Brain pericyte (primary cell): ENCODE data around the gene AKR1B1.

Experiments used
- DNase-seq: peaks from one replicate; pipeline ENCODE4 v3.0.0-alpha.2; 2012; ENCODE audit warnings: low read depth, low spot score

Gene AKR1B1

DNA sequence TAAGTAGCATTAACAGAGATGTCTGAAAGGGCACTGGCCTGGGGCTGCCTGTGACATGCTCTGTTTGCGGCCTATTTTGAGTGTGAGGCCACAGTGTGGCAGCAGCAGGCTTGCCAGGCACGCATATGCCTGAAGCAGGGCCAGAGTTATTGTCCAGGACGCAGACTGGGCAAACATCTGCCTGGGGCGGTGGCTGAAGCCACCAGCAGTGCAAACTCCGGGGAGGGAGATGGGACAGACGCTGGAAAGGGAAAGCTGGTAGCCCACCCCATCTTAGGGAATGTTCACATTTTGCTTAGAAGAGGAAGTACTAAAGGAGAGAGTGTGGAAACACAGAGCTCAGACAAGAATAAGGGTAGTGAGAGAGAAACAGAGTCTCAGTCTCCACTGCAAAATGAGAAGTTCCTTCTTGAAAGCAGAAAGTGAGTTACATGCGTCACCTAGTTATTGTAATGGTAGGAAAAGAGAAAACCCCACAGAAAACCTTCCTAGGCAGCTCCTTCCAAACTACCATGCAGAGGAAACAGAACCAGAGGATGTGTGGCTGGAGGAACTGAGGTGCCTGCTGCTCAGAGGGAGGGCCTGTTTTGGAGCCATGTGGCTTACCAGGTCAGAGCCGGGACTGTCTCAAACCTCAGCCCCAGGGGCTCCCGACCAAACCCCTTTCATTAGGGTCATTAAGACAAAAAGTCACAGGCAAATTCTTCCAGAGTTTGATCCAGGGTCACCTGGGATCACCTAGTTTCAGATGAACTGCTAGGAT lies 14.5 kb downstream of the AKR1B1 start:
- no peak for DNase-seq

DNA sequence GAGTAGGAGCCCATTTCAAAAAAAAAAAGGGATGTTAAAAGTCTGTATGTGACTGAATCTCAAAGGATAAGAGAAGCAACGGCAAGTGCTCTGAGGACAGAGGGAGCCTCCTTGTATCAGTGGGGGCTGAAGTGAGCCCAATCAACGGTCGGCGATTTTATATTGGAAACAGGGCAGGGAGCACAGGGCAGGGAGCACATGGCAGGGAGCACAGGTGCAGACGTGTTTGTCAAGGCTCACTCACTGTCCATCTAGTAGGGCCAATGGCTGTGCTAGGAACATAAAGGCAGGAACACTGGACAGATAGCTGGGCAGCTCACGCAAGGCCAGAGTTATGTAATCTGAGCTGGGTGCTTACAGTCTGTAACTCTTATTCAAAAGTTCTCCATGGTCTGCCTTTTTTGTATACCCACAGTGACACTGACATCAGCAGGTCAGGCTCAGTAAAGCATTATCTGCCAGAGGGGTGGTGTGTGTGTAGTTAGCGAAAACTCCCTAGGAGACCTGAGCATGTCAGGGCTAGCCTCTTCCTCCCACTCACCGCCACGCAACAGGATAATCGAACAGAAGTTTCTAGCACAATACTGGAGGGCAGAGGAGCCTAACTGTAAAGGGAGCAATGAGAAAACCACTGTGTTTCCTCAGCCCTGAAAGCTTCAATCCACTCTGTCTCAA lies 15.4 kb downstream of the AKR1B1 start:
- no peak for DNase-seq

DNA sequence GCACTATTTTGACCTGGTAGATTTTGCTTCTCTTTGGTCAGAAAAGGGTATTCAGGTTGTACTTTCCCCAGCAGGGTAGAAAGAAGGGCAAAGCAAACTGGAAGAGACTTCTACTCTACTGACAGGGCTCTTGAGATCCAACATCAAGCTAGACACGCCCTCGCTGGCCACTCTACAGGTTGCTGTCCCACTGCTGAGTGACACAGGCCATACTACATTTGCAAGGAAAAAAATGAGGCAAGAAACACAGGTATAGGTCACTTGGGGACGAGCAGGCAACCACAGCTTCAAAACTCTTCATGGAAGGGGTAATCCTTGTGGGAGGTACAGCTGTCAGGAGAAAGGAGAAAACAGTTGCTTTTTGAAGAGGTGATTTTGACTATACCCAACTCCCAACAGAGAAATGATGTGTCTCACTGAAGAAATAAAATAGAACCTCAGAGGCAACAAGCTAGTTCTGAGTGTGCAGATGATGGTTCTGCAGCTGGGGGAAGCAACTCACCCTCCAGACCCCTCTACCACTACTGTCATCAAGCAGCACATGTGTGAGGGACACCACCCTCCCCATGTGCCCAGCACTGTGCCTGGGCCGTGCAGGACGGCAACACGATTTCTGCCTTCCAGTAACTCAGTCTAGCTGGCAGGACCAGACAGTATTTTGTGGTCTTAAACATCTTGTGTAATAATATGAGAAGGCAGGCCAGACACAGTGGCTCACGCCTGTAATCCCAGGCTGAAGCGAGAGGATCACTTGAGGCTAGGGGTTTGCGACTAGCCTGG lies 16.3 kb downstream of the AKR1B1 start:
- no peak for DNase-seq

DNA sequence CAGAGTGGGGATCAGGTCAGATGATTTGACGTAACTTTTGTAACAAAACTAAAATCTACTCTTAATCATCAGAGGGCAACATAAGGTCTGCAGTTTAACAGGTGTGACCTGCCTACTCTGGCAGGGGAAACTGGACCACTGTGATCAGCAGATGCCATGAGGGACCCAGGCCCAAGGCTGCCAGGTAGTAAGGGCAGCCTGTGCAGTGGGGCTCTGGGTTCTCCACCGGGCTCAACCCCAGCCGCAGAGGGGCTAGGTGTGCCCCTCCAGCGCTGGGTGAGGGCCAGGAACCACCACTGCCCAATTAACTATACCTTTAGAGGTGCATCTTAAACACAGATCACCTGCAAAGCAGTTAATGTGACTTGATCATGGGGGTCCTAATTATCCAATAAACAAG lies 17.6 kb downstream of the AKR1B1 start:
- no peak for DNase-seq

DNA sequence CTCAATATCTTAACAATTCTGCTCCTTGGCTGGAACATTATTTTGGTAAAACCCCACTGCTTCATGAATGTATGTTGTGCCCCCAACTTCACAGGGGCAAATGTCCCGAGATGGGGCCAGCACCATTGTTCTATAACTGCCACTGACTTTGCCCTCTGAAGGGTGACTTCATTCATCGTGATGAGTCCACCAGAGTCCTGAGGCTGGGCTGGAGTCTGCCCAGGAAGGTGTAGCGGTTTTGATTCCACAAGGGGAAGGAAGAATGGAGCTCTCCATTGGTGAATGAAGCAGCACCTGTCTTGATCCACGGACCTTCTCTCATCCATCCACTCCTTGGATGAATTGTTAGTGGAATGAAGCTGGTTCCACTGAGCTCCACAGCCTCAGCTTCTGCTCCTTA lies 18.4 kb downstream of the AKR1B1 start:
- DNase-seq, result no peak

DNA sequence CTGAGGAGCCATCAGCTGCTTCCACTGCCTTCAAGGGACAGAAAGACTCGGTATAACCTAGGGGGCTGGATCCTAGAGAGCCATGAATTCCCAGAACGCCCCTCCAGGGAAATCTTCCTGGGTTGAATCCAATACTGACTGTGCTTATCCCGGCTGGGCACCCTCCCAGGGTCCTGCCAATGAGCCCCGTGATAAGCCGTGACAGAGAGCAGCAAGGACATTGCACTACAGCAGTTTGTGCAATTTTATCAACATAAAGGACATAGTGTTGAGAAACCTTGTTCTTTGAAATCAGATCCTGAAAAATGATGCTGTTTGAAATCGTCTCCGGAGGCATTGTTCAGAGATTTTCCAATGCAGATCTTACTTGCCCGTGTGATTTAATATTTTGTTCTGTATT lies 18.8 kb downstream of the AKR1B1 start:
- no peak for DNase-seq

DNA sequence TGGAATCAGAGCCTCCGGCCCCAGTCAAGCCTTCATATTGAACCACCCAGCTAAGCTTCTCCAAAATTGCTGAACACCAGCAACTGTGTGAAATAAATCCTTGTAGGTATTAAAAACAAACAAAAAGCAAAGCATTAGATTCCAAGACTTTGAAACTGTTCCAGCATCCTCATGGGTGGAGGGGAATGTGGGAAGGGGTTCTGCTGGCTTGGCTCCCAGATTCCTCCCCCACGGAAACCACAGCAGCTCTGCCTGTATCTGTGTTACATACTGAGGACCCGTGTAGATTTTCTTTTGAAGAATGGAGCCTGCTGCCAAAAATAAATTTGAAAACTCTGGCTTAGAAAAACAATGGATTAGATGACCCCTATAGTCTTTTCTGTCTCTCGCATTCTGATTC lies 20.0 kb downstream of the AKR1B1 start:
- no peak for DNase-seq

DNA sequence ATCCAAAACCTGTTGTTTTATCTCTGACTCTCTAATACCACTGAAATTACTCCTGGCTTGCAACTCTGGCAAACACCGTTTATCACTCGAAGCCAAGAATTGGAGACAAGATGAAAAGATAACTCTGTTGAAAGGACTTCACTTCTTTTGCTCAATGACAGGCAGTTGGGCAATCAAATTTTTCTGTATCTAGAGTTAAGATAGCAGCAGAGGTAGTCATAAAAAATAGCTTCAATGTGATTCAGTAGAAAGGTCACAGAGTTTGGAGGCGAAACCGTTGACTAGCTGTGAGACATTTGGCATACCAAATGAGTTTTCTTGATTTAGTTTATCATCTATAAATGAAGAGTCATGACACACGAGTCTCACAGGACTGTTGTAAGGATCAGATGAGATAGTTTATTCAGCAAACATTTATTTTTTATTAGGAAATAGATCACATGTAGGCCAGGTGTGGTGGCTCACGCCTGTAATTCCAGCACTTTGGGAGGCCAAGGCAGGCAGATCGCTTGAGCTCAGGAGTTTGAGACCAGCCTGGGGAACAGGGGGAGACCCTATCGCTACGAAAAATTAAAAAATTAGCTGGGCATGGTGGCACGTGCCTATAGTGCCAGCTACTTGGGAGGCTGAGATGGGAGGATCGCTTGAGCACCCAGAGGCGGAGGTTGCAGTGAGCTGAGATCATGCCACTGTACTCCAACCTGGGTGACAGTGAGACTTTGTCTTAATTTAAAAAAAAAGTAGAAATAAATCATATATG lies 23.6 kb downstream of the AKR1B1 start:
- no peak for DNase-seq

DNA sequence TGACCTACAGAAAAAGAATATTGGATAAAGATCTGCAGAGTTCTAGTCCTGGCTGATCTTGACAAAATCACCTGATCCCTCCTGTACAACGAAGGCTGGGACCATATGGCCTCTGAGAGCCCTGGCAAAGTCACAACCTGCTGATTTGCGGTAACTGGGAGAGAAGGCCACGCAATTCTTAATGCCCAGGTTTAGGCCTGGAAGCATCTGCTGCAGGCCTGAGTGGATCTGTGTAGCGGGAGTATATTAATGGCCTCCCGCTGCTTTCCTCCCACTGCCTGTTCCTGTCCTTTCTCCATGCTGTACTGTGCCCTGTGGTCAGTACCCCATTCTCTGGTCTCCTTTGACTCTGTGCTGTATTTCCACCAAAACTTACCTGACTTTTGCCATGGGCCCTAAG lies 24.2 kb downstream of the AKR1B1 start:
- DNase-seq, result no peak

DNA sequence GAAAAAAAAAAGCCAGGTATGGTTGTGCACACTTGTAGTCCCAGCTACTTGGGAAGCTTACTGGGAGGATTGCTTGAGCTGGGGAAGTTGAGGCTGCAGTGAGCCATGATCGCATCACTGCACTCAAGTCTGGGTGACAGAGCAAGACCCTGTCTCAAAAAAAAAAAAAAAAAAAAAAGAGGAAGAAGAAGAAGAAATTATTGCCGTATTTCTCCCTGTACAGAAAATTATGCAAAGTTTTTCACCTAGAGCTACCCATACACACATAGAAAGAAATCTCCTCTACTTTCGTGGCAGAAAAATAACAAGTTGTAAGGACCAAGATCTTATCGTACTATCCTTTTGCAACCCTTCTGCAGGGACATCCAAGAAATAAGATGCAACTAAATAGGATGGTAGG lies 25.5 kb downstream of the AKR1B1 start:
- DNase-seq, result no peak

DNA sequence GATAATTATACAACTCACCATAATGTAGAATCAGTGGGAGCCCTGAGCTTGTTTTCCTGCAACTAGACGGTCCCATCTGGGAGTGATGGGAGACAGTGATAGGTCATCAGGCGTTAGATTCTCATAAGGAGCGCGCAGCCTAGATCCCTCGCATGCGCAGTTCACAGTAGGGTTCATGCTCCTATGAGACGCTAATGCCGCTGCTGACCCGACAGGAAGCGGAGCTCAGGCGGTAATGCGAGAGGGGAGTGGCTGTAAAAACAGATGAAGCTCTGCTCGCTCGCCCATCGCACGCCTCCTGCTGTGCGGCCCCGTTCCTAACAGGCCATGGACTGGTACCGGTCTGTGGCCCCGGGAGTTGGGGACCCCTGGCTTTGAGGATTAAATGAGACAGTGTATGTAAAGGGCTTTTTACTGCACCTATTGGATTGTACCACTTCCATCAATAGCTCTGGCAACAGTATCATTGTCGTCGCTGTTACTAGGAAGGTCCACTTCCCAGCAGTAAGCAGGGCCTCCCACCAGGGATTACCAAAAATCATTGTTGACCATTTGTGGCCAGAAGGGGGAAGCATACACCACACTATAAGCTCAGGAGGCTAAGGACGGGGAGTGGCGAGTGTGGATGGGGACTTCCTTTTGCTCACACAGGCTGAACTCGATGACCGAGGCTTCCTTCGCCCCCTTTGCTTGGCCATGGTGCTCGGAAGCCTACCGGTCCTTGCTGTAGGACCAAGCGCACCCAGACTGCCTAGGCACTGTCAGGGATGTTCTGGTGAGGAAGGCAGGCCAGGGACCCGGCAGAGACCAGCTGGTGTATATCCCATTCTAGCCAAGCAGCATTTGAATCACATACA lies 26.4 kb downstream of the AKR1B1 start:
- DNase-seq, result peak; percentile 76

DNA sequence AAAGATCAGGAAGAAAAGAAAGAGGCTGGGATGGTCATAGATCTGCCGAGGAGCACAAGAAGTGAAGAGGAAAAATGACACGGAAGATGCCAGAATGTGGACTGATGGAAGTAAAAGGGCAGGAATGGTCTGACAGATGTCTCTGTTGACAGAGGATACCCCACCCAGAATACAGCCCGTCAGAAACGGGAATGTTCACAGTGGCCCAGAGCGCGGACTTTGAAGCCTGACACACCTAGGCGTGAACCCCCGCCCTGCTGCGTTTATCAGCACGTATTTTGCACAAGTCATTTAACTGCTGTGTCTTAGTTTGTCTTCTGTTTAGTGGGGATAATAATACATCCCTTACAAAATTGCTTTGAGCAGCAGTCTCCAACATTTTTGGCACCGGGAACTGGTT lies 27.1 kb downstream of the AKR1B1 start:
- DNase-seq, result no peak

DNA sequence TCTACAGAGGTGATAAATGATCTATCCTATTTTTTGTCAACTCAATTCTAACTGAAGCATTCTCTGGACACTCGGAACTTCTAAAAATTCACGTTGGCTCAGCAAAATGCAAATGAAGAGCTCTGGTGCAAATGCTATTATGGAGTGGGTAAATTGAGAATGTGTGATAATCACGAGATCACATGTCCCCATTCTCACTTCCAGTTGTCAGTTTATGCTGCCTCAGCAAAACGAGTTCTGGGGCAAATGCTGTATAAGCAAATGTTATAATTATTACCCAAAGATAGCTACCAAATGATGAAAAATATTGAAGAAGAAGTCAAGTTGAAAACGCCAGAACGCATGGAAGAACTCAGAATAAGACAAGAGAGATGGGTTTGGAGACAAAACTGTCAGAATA lies 29.4 kb downstream of the AKR1B1 start:
- no peak for DNase-seq

DNA sequence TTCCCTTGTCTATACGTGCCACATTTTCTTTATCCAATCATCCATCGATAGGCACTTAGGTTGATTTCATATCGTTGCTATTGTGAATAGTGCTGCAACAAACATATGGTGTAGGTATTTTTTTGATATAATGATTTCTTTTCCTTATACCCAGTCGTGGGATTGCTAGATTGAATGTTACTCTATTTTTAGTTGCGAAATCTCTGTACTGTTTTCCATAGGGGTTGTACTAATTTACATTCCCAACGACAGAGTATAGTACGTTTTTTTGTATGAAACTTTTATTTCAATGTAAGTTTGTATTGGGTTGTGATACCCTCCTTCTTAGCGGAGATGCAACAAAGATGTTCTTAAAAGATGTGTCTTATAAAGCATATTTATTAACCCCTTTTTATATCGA lies 30.0 kb downstream of the AKR1B1 start:
- DNase-seq, result no peak

DNA sequence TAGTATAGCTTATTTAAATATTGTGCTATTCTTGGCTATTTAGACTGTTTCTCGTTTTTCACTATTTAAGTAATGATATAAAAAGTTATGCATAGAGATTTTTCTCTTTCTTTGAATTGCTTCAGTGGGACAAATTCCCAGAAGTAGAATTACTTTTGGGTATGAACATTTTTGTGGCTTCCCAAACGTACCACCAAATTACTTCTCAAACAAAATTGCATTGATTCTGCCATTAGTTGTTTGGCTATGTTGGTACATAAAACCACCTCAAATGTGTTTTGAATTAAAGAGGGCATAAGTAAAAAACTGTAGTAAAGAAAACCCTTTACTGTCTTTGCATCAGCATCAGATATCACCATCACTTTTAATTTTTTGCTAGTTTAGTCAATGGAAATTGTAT lies 31.0 kb downstream of the AKR1B1 start:
- DNase-seq, result no peak

DNA sequence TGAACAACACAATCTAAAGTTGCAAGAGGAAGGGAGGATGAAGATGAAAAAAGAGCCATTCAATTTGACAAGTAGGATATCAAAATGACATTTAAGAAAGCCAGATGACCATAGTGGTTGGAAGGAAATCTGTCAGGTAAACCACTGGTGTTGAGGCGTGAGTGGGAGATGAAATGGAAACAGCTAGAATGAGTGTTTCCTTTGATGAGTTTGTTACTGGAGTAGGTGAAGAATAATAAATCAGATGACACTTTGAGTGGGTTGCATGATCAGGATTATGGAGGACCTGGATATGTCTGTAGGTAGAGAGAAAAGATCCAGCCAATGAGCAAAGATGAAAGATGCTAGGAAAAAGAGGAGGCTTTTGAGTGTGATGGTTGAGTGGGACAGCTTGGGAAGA lies 33.1 kb downstream of the AKR1B1 start:
- no peak for DNase-seq

DNA sequence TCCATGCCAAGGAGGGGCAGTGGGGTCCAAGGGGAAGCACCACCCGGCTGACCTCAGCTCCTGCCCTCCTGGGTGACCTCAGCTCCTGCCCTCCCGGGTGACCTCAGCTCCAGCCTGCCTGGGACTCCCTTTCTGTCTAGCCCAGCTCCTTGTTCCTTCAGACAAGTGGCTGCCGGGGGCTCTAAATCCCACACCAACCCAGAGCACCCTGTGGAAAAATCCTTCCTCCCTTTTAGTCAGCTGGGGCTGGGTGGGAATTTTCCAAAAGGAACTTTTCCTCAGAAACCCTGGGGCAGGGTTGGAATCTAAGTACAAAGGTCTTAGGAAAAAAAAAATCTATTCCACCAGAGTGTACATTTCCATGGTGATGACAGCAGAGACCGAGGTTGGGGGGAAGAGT lies 36.3 kb downstream of the AKR1B1 start:
- no peak for DNase-seq

DNA sequence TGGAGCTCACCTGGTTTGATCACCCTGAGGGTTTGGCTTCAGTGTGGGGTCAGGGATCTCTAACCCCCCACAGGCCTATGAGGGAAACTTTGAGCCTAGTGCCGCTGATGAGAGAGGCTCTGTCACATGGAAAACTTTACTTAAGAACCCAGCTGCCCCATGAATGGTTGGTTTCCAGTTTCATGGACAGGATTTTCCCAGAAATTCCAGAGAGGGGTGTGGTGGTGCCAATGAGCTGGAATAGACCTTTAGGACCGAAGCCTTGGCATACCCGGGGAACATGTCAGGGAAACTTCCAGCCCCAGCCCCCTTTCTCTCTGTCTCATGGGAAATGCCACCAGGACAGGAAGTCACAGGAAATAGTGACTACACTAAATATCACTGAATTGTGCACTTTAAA lies 36.9 kb downstream of the AKR1B1 start:
- no peak for DNase-seq

DNA sequence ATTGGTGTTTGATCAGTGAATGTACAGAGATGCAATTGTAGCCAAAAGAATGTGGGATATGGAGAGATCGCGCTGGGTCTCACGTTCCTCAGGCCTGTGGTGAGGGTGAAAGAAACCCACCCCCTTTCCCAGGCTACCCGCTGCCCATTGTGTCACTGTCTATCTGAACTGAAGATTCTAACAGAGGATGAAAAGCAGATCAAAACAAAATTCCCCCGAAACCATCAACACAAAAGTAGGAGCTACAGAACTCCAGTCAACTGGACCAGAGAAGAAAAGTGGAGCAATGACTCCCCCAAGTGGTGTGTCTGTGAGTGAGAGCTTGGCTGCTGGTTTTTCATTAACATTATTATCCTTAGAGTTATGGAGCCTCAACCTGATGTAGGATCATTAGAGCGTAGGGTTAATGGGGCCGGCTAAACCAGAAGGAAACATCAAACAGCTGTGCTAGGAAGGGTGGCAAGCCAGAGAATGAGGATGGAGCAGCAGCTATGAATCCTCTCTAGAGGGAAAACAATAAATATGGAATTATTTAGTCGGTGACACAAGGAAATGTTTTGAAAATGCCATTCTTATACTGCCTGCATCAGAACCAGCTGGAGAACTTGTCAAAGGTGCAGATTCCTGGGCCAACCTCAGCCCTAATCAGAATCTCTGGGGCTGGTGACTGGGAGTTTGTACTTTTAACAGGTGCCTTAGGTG lies 38.3 kb downstream of the AKR1B1 start:
- no peak for DNase-seq

DNA sequence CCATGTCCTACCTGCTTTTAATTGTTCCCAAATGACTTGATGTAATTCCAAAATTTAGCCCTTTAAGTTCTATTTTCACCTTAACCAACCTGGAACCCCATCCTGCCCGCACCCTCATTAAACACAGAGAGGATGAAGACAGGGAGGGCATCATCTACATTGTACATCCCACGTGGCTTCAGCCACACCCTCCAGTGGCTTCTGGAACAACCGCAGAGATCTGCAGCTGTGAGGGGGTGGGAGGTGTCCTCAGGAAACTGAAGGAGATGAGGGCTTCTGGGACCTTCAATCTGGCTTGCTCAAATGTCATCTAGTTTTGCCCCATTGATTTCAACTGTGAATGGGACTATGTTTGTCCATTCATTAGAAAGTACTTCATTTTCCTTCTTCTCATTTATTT lies 39.0 kb downstream of the AKR1B1 start:
- no peak for DNase-seq
